ENCODE data around the gene ZNF433.
A peak's percentile ranks its signal among the peaks of the same experiment; 100 is the strongest.

Gene ZNF433

DNA sequence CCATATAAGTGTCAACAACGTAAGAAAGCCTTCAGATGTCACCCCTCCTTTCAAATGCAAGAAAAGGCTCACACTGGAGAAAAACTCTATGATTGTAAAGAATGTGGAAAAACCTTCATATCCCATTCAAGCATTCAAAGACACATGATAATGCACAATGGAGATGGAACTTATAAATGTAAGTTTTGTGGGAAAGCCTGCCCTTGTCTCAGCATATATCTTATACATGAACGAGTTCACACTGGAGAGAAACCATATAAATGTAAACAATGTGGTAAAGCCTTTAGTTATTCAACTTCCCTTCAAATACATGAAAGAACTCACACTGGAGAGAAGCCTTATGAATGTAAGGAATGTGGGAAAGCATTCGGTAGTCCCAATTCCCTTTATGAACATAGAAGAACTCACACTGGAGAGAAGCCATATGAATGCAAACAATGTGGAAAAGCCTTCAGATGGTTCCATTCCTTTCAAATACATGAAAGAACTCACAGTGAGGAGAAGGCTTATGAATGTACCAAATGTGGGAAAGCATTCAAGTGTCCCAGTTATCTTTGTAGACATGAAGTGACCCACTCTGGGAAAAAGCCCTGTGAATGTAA, 40.2 kb upstream of the ZNF433 start:
- Histone ChIP-seq H2AK5ac (ENCODE audit: low read length, severe bottlenecking) (no peak overlapping the region), H3K27ac (ENCODE audit: low read length, poor library complexity, severe bottlenecking) (no peak overlapping the region), H2AFZ (ENCODE audit: low read depth, low read length) (no peak overlapping the region), H3K9ac (ENCODE audit: low read length) (no peak overlapping the region), H3K23ac (ENCODE audit: low read length in 2 of 2) (no peak overlapping the region), H3K4me2 (ENCODE audit: low read length, poor library complexity, severe bottlenecking) (no peak overlapping the region), H2BK5ac (ENCODE audit: low read depth, low read length, poor library complexity, severe bottlenecking) (no peak overlapping the region), H3K18ac (ENCODE audit: low read depth in 1 of 2, low read length in 2 of 2) (no peak overlapping the region), H3K4me1 (ENCODE audit: control insufficient read depth, insufficient read depth, low read depth, low read length) (no peaks in the 10 kb centered on the region), H4K91ac (ENCODE audit: low read length) (no peak overlapping the region), H2BK12ac (ENCODE audit: low read length in 2 of 2) (no peak overlapping the region), H3K14ac (ENCODE audit: low read length in 2 of 2) (no peak overlapping the region), H3K4me3 (ENCODE audit: insufficient read depth in 1 of 2, low read depth in 1 of 2, low read length in 2 of 2) (peak overlapping the region in 1 of 2 experiments; percentile 66), H2BK120ac (ENCODE audit: low read depth, low read length) (no peak overlapping the region), H3K27me3 (ENCODE audit: control insufficient read depth in 1 of 2, insufficient read depth in 1 of 2, low read length in 2 of 2) (no peaks in the 10 kb centered on the region), H3K4ac (ENCODE audit: low read depth in 1 of 2, low read length in 2 of 2) (no peak overlapping the region), H3K9me3 (ENCODE audit: control insufficient read depth, low read length) (peaks cover 95% of the 10 kb centered on the region), H4K8ac (ENCODE audit: low read length) (no peak overlapping the region), H2BK15ac (ENCODE audit: low read depth, poor library complexity, severe bottlenecking) (no peak overlapping the region), H3K79me1 (replicated peaks; ENCODE audit: low read length, poor library complexity, severe bottlenecking) (peaks cover 2% of the 10 kb centered on the region), H3K36me3 (ENCODE audit: control insufficient read depth in 1 of 2, insufficient read depth in 2 of 2, low read depth in 1 of 2, low read length in 2 of 2) (peaks cover 6 to 61% of the 10 kb centered on the region in 2 experiments)
- no peak for DNase-seq
- WGBS = 100% methylated on average over 1 of the region's 3 CpGs

DNA sequence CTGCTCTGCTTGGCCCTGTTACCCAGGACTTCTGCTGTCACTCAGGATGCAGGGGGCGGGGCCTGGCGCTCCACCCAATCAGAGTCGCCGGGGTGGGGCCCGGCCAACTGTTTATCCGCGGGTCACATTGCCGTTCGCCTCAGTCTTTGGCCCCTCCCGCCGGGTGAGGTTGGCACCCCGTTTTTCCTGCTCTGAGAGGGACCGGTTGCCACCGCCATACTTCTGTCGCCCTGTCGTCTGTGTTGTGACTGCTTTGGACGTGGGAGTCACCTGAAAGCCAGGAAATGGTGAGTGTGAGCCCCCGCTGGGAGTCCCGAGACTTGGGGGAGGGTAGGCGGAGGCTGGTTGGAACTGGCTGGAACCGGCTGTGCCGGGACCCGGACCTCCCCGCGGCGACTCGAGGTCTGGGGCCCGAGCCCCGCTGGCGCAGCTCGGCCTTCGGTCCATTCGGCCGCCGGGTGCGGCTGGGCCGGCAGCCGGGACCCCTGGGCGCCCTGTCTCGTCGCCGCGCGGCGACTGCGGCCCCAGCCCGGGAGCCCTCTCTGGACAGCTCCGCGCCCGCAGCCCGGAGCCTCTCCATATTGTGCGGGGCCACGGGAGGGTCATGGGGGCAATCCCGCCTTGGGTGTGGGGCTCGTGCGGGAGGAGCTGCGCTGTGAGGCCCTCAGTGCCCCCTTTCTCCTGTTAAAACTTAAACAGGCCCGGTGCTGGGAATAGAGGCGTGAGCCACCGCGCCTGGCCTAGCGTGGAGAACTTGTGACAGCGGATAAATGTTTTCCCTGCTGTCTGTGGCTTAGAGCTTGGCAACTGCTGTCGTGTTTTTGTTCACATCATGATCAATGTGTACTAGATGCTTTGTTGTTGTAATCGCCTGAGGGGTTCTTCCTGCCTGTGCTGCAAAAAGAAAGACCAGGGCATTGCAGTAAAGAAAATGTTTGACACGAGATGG, 29.4 kb upstream of the ZNF433 start, which contains the start of gene ZNF844:
Gene ZNF844, plus strand, starts transcription at position 142 of the 949 bp plus-strand sequence. Its CDS starts 143 bp downstream, at position 285.
- Histone ChIP-seq H3K23ac (ENCODE audit: low read length in 2 of 2) (no peak within 1 kb of the TSS), H3K27ac (ENCODE audit: low read length, poor library complexity, severe bottlenecking) (peak within 1 kb of the TSS; percentile 27), H3K14ac (ENCODE audit: low read length in 2 of 2) (no peak within 1 kb of the TSS), H3K36me3 (ENCODE audit: control insufficient read depth in 1 of 2, insufficient read depth in 2 of 2, low read depth in 1 of 2, low read length in 2 of 2) (no peaks in the 10 kb centered on the region), H2AFZ (ENCODE audit: low read depth, low read length) (no peak within 1 kb of the TSS), H2BK5ac (ENCODE audit: low read depth, low read length, poor library complexity, severe bottlenecking) (no peak within 1 kb of the TSS), H3K4me3 (ENCODE audit: insufficient read depth in 1 of 2, low read depth in 1 of 2, low read length in 2 of 2) (peak within 1 kb of the TSS; percentile 66 to 91), H3K4ac (ENCODE audit: low read depth in 1 of 2, low read length in 2 of 2) (peak within 1 kb of the TSS in 1 of 2 experiments; percentile 27), H3K4me2 (ENCODE audit: low read length, poor library complexity, severe bottlenecking) (peak within 1 kb of the TSS; percentile 74), H2BK15ac (ENCODE audit: low read depth, poor library complexity, severe bottlenecking) (peak within 1 kb of the TSS; percentile 9), H3K18ac (ENCODE audit: low read depth in 1 of 2, low read length in 2 of 2) (no peak within 1 kb of the TSS), H4K91ac (ENCODE audit: low read length) (no peak within 1 kb of the TSS), H3K27me3 (ENCODE audit: control insufficient read depth in 1 of 2, insufficient read depth in 1 of 2, low read length in 2 of 2) (no peaks in the 10 kb centered on the region), H2BK12ac (ENCODE audit: low read length in 2 of 2) (no peak within 1 kb of the TSS), H3K9me3 (ENCODE audit: control insufficient read depth, low read length) (peaks cover 11% of the 10 kb centered on the region), H2AK5ac (ENCODE audit: low read length, severe bottlenecking) (no peak within 1 kb of the TSS), H3K4me1 (ENCODE audit: control insufficient read depth, insufficient read depth, low read depth, low read length) (no peaks in the 10 kb centered on the region), H3K79me1 (replicated peaks; ENCODE audit: low read length, poor library complexity, severe bottlenecking) (peaks cover 13% of the 10 kb centered on the region), H4K8ac (ENCODE audit: low read length) (no peak within 1 kb of the TSS), H2BK120ac (ENCODE audit: low read depth, low read length) (no peak within 1 kb of the TSS), H3K9ac (ENCODE audit: low read length) (peak within 1 kb of the TSS; percentile 99)
- 13% methylated on average over 62 of the region's 66 CpGs for WGBS
- DNase-seq = peak; percentile 85

DNA sequence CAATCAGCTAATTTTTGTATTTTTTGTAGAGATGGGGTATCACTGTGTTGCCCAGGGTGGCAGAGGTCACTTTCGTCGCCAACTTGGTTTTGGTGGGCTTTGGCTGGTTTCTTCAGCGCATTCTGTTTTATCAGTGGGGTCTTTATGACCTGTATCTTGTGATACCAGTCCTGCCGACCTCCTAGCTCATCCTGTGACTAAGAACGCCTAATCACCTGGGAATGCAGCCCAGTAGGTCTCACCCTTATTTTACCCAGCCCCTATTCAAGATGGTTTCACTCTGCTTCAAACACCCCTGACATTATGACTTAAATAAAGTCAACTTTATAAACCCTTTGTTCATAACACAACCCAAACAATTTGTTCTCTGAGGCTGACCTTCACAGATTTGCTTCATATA, 20.3 kb upstream of the ZNF433 start:
- Histone ChIP-seq H2AK5ac (ENCODE audit: low read length, severe bottlenecking) (no peak overlapping the region), H3K4me3 (ENCODE audit: insufficient read depth in 1 of 2, low read depth in 1 of 2, low read length in 2 of 2) (no peak overlapping the region), H3K9ac (ENCODE audit: low read length) (no peak overlapping the region), H3K4me2 (ENCODE audit: low read length, poor library complexity, severe bottlenecking) (no peak overlapping the region), H2BK120ac (ENCODE audit: low read depth, low read length) (no peak overlapping the region), H3K4me1 (ENCODE audit: control insufficient read depth, insufficient read depth, low read depth, low read length) (peaks cover 4% of the 10 kb centered on the region), H3K79me1 (replicated peaks; ENCODE audit: low read length, poor library complexity, severe bottlenecking) (no peaks in the 10 kb centered on the region), H2BK12ac (ENCODE audit: low read length in 2 of 2) (no peak overlapping the region), H3K14ac (ENCODE audit: low read length in 2 of 2) (no peak overlapping the region), H2AFZ (ENCODE audit: low read depth, low read length) (no peak overlapping the region), H3K18ac (ENCODE audit: low read depth in 1 of 2, low read length in 2 of 2) (no peak overlapping the region), H2BK15ac (ENCODE audit: low read depth, poor library complexity, severe bottlenecking) (no peak overlapping the region), H3K9me3 (ENCODE audit: control insufficient read depth, low read length) (no peaks in the 10 kb centered on the region), H3K27me3 (ENCODE audit: control insufficient read depth in 1 of 2, insufficient read depth in 1 of 2, low read length in 2 of 2) (peaks cover 0 to 3% of the 10 kb centered on the region in 2 experiments), H3K27ac (ENCODE audit: low read length, poor library complexity, severe bottlenecking) (no peak overlapping the region), H4K8ac (ENCODE audit: low read length) (no peak overlapping the region), H3K23ac (ENCODE audit: low read length in 2 of 2) (no peak overlapping the region), H3K4ac (ENCODE audit: low read depth in 1 of 2, low read length in 2 of 2) (no peak overlapping the region), H3K36me3 (ENCODE audit: control insufficient read depth in 1 of 2, insufficient read depth in 2 of 2, low read depth in 1 of 2, low read length in 2 of 2) (no peaks in the 10 kb centered on the region), H4K91ac (ENCODE audit: low read length) (no peak overlapping the region), H2BK5ac (ENCODE audit: low read depth, low read length, poor library complexity, severe bottlenecking) (no peak overlapping the region)
- DNase-seq = no peak
- WGBS = 77% methylated on average over 5 of the region's 5 CpGs

Measured in mesenchymal stem cell (in vitro differentiated cells and primary cell).